BE2C (cell line): Measurements from ENCODE around the gene RASL10A.

Experiments used
- DNase-seq: peaks from one replicate; pipeline ENCODE4 v3.0.0-alpha.2; 2020
- H3K27me3 ChIP-seq: fragments of 250-450 bp; sonication (Bioruptor Pico); 2 replicates; pipeline ENCODE4 v1.5.1; 2020; ENCODE audit warnings: mild to moderate bottlenecking
- H3K36me3 ChIP-seq: fragments of 250-450 bp; sonication (Bioruptor Pico); 2 replicates; pipeline ENCODE4 v1.5.1; 2020; ENCODE audit warnings: mild to moderate bottlenecking
- H3K4me1 ChIP-seq: fragments of 250-450 bp; sonication (Bioruptor Pico); 2 replicates; pipeline ENCODE4 v1.5.1; 2020
- H3K4me3 ChIP-seq: 2 replicates; pipeline ENCODE4 v1.5.1; 2011; ENCODE audit warnings: low read depth, low read length
- H3K9me3 ChIP-seq: fragments of 250-450 bp; sonication (Bioruptor Pico); 2 replicates; pipeline ENCODE4 v1.5.1; 2020
- CTCF ChIP-seq: IDR thresholded peaks from 2 replicates; pipeline ENCODE4 v1.5.1; 2012; ENCODE audit warnings: mild to moderate bottlenecking, low read depth, low read length

RASL10A gene

GRCh38 chr22:29290061-29290460, 25.4 kb downstream of the RASL10A start:
- H3K27me3 ChIP-seq: no peaks in the 10 kb centered on the region
- TF ChIP-seq CTCF: no peak
- peaks cover 99% of the 10 kb centered on the region for H3K36me3 ChIP-seq

GRCh38 chr22:29288837-29289236, 26.7 kb downstream of the RASL10A start:
- Histone ChIP-seq H3K4me1 (no peaks in the 10 kb centered on the region), H3K27me3 (no peaks in the 10 kb centered on the region), H3K4me3 (no peak overlapping the region), H3K36me3 (peaks cover 99% of the 10 kb centered on the region), H3K9me3 (no peaks in the 10 kb centered on the region)
- TF ChIP-seq CTCF: no peak
- no peak for DNase-seq

More at GRCh38 chr22:29290061-29290460, 25.4 kb downstream of the RASL10A start:
- no peaks in the 10 kb centered on the region for H3K4me1 ChIP-seq
- H3K9me3 ChIP-seq: no peaks in the 10 kb centered on the region
- DNase-seq: no peak
- H3K4me3 ChIP-seq: no peak overlapping the region

- Histone ChIP-seq H3K36me3 (peaks cover 96% of the 10 kb centered on the region), H3K27me3 (no peaks in the 10 kb centered on the region), H3K9me3 (no peaks in the 10 kb centered on the region), H3K4me3 (no peak overlapping the region), H3K4me1 (no peaks in the 10 kb centered on the region)
- no peak for DNase-seq
- no peak for TF ChIP-seq CTCF
Observed at GRCh38 chr22:29284196-29284595, 31.3 kb downstream of the RASL10A start.

GRCh38 chr22:29277927-29278326, 37.6 kb downstream of the RASL10A start:
- DNase-seq: no peak

GRCh38 chr22:29275819-29276565, 39.5 kb downstream of the RASL10A start:
- Histone ChIP-seq H3K9me3 (no peaks in the 10 kb centered on the region), H3K27me3 (no peaks in the 10 kb centered on the region), H3K4me3 (no peak overlapping the region), H3K36me3 (peaks cover 97% of the 10 kb centered on the region), H3K4me1 (no peaks in the 10 kb centered on the region)
- DNase-seq: no peak
- TF ChIP-seq CTCF: no peak

More at GRCh38 chr22:29277927-29278326, 37.6 kb downstream of the RASL10A start:
- peaks cover 97% of the 10 kb centered on the region for H3K36me3 ChIP-seq
- no peaks in the 10 kb centered on the region for H3K9me3 ChIP-seq
- no peaks in the 10 kb centered on the region for H3K4me1 ChIP-seq
- no peak overlapping the region for H3K4me3 ChIP-seq
- TF ChIP-seq CTCF: no peak
- H3K27me3 ChIP-seq: no peaks in the 10 kb centered on the region

GRCh38 chr22:29275167-29275566, 40.3 kb downstream of the RASL10A start:
- Histone ChIP-seq H3K4me1 (no peaks in the 10 kb centered on the region; the same call in 1 of the 2 replicates), H3K4me3 (no peak overlapping the region), H3K9me3 (no peaks in the 10 kb centered on the region), H3K27me3 (no peaks in the 10 kb centered on the region), H3K36me3 (peaks cover 100% of the 10 kb centered on the region)
- DNase-seq: no peak
- TF ChIP-seq CTCF: no peak
